NCI-H1105 treated with DMSO at 0.1 percent for 48 hours (cell line): ENCODE data around the gene SLC2A10.

Experiments
- DNase-seq: peaks from one replicate; lab custom pipeline; 2025; lab: John Stamatoyannopoulos, UW

SLC2A10 gene

GRCh38 chr20:46770330-46771194 is 61.1 kb downstream of the SLC2A10 start:
- DNase-seq = no peak

GRCh38 chr20:46771195-46771588 is 61.7 kb downstream of the SLC2A10 start:
- DNase-seq = no peak

DNA sequence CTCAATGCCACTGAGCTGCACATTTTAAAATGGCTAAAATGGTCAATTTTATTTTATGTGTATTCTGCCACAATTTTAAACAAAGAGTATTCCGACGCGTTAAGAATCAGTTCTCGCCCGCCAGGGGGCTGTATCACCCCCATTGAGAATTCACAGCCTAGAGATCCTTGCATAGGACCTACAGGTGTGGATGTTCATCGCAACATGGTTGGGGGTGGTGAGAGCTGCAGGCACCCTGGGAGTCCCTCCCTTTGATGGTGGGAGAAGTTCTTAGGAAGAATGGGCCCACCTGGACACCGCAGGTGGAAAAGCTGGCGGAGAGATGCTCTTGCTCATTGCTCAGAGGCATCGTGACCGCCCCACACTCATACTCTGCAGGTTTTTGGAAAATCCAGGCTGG is 63.5 kb downstream of the SLC2A10 start:
- no peak for DNase-seq

DNA sequence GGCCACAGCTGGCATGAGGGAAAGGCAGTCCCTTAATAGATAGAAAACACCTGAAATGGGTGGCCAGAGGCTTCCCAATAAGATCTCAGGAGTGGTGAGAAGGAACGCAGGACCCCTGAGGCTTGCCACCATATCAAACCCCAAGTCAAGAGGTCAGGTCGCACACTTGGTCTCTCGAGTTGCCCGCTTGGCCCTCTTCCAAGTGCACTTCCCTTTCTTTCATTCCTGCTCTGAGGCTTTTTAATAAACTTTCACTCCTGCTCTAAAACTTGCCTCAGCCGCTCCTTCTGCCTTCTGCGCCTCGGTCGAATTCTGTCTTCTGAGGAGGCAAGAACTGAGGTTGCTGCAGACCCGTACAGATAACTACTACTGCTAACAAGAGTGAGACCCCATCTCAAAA is 64.2 kb downstream of the SLC2A10 start:
- DNase-seq = no peak

- peak; percentile 95 for DNase-seq
These were observed 64.8 kb downstream of the SLC2A10 start for GRCh38 chr20:46774236-46774635.

- DNase-seq = no peak
These were observed 65.6 kb downstream of the SLC2A10 start for GRCh38 chr20:46774943-46775560.

DNA sequence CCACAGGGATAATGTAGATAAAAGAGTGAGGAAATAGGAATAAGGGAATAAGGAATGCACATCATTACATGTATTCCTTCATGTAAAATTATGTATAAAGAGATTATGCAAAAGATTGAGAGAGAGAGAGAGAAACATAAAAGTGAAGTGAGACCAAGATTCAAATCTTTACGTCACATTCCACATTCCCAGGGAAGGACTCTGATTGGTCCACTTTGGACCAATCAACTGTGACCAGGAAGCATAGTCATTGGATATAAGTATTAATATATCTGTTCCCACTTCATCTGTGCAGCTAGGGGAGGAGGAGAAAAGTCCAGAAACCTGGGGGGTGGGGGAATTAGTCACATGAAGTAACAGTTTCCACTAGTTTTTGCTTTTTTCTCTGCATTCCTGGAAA is 66.4 kb downstream of the SLC2A10 start:
- no peak for DNase-seq

DNA sequence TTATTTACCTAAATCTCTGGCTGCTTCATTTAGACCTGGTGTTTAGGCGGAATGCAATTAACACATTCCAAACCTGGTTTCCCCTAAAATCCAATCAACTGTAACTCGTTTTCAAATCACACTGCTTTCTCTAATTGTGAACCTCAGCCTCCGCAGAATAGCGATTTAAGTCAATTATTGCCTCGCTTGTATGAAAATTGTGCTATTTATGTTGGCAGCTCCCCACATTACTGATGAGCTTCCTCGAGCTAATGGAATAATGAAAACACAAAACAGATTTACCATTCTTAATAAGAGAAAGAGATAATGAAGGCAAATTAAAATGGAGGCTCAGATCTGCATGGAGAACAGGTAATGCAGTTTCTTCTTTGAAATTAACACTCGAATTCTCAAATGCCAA is 67.9 kb downstream of the SLC2A10 start:
- DNase-seq = no peak

DNA sequence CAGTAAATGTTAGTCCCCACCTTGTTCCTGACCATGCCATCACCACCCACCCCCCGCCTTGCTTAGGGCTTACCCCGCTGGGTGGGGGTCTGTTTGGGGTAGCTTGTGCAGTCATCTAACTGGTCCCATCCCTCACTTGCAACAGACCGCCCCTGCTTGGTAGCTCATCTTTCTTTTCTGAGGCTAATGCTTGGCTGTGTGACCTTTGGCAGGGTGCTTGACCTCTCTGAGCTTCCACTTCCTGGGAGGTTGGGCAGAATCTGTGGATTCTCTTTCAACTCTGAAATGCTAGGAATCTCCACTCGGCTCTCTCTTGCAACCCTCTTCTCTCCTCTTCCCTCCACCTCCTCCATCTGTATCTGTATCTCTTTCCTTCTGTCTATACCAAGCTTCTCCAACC is 70.4 kb downstream of the SLC2A10 start:
- DNase-seq = no peak

GRCh38 chr20:46784436-46785127 is 75.1 kb downstream of the SLC2A10 start:
- DNase-seq = no peak
